GM12892 (cell line): ENCODE measurements around the gene DCT.

Source experiments
- POLR2A ChIP-seq: IDR thresholded peaks from 2 replicates; pipeline ENCODE4 v1.6.1; 2011; ENCODE audit warnings: low read depth, low read length, control low read depth
- POLR2AphosphoS5 ChIP-seq: IDR thresholded peaks from 2 replicates; pipeline ENCODE4 v1.6.1; 2011; ENCODE audit warnings: low read depth, low read length, control low read depth

DNA sequence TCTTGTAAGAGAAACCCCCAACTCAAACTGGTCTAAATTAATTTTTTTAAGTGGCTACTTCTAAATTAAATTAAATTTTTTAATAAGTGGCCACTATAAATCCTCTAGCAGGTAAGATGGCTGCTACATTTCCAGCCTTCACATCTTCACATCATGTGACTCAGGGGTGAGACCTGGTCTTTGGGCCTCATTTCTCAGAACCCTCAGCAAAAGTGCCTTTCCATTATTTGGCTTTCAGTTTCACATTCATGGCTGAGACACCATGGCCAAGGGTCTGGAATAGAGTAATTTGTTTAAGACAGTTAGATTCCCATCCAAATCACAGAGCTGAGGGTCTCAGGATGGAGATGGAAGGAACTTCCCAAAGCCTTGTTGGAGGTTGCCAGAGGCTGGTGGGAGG lies 47.5 kb downstream of the DCT start:
- TF ChIP-seq POLR2AphosphoS5 (no peak), POLR2A (no peak)
